Dermis microvascular lymphatic vessel endothelial cell (primary cell): ENCODE results near the gene MPC1L. TPM values are rescaled to one million over a fixed set of nuclear protein-coding genes. Genes with fewer than 3 reads are reported as not detected.
A peak's percentile ranks its signal among the peaks of the same experiment; 100 is the strongest.
"Not testable (repeated sequence)": the region's sequence is repeated elsewhere in the genome, so short reads cannot be mapped to it uniquely, and the experiment has no call there.

Experiments
- DNase-seq, 2 donors: peaks; one replicate each; pipeline versions ENCODE4 v3.0.0 to v3.0.0-alpha.2; 2010; ENCODE audit warnings: low read depth in 2 of 2
- total RNA-seq: library from RNA; depleted of rRNA; stranded (reverse); fragments of >200 nt; gene quantifications from 2 replicates; pipeline ENCODE4 v1.2.1, GENCODE V29; 2014

The MPC1L gene
- not detected in 2 replicates for total RNA-seq

GRCh38 chrX:40623139-40623536 lies at the start of gene MPC1L:
Gene MPC1L, plus strand, starts transcription at chrX:40623428. Its CDS starts 138 bp downstream, at chrX:40623566.
- no peak for DNase-seq

DNA sequence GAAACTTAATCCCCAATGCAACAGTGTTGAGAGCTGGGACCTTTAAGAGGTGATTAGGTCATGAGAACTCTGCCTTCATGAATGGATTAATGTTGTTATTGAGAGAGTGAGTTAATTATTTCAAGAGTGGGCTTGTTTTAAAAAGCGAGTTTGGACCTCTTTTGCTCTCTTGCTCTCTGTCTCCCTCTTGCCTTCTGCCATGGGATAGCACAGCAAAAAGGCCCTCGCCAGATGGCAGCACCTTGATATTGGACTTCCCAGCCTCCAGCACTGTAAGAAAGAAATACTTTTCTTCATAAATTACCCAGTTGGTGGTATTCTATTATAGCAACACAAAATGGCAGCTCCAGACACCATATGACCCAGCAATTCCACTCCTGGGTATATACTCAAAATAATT lies 49.5 kb upstream of the MPC1L start:
- DNase-seq: peak in 1 of 2 donors; percentile 22

- DNase-seq: peak in 1 of 2 donors; percentile 7
Observed at GRCh38 chrX:40575411-40575810, 47.8 kb upstream of the MPC1L start.

GRCh38 chrX:40576291-40576690 lies 46.9 kb upstream of the MPC1L start:
- DNase-seq: no peak

DNA sequence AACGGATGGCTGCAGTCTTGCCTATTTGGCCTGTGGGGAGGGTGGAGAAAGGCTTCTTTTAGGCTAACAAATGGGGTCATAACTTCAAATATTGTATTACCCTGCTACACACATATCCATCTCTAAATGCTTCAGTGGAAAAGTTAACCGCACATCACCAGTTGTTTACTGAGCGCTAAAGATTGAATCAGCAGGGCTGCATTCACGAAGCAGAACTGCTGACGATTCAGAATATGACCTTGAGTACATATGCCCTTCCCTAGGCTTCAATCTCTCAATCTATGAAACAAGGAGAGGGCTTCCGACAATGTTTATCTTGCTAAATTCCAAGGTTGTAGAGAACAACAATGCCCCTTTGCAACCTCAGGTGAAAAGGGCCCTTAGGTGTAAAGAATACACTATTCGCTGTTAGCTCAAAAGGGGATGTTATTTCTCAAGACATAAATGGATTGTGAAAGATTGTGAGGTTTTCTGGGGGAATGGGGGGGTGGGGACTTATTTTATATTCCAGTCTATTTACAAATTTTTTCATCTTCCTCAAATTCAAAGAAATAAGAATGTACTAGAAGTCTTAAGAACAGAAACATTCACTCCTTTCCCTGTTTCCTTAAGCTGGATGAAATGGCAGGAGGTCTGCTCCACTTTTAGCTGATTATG lies 45.1 kb upstream of the MPC1L start:
- DNase-seq: no peak

- DNase-seq: no peak
Observed at GRCh38 chrX:40579141-40579540, 44.1 kb upstream of the MPC1L start.

- DNase-seq: no peak
Observed at GRCh38 chrX:40579900-40580536, 43.2 kb upstream of the MPC1L start.

DNA sequence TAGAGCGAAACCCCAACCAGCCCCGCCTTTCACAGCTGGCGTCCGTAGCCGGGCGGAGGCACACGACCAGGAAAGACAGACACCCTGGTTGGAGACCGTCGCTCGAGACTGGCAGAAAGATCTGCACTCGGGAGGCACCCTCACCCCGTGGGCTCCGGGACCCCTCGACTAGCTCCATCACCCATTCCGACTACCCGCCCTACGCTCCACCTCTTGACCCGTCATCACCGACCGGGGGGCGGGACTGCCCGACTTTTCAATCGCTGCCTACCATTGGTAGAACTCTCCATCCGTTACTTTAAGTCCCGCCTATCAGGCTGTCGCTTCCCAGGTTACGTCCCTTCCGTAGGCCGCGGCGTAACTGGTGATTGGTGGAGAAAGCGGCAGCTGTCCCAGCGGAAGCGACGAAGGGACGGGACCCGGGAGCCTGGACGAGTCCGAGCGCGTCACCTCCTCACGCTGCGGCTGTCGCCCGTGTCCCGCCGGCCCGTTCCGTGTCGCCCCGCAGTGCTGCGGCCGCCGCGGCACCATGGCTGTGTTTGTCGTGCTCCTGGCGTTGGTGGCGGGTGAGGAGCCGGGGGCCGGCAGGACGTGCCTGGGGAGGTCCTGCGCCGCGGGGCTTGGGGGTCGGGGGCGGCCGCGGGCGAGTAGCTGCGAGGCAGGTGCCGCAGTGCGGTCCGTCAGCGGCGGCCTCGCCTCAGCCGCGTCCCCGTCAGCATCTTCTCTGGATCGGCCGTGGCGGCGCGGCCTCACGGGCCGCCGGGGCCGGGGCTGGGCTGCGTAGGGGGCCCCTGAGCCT lies 42.5 kb upstream of the MPC1L start, which contains the start of gene ATP6AP2:
TSS of gene ATP6AP2 (plus strand) at position 434 of the 799 bp plus-strand sequence. CDS start at position 530, 96 bp downstream.
- DNase-seq: peak; percentile 90 to 94

DNA sequence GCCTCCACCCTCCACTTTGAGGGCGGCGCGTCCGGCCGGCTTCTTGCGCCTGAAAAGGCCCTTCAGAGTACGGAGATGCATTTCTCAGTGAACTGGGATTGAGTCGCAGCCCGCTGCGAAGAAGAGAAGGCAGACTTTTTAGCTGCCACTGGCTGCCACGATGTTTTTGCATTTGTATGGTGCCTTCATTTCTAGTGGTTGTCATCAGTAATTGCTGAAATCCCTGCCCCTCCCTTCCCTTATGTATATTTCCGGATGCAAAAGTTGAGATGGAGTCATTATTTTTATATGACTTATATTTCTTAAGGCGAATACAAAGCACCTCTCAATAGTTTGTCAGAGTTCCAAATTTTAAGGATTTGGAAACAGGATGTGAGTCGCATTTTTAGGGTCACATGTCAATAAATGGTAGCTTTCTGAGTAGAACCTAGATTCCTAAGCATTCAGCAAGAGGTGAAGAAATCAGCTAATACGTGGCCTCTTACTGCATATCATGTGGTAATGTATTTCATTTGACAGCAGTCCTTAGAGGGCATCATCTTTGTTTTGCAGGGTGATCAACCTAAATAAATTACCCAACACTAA lies 41.8 kb upstream of the MPC1L start:
- DNase-seq: peak in 1 of 2 donors; percentile 2

- not testable (repeated sequence) for DNase-seq
Observed at GRCh38 chrX:40582178-40582577, 41.0 kb upstream of the MPC1L start.

- no peak for DNase-seq
Observed at GRCh38 chrX:40582811-40583210, 40.4 kb upstream of the MPC1L start.

GRCh38 chrX:40587623-40588022 lies 35.6 kb upstream of the MPC1L start:
- DNase-seq: not testable (repeated sequence)

GRCh38 chrX:40589616-40590321 lies 33.5 kb upstream of the MPC1L start:
- not testable (repeated sequence) for DNase-seq

DNA sequence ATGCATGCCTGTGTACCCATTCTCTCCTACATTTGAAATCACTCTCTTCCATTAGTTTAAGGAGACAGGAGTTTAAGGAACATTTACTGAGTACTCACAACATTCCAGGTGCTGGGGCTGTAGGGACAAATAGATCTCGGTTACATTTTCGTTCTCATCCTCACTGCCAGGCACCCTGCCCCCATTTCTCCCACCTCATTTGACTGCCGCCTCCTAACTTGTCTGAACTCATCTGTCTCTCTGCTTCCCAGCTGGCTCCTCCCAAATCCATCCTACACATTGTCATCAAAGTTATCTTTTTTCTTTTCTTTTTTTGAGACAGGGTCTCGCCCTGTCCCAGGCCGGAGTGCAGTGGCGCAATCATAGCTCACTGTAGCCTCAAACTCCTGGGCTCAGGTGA lies 19.8 kb upstream of the MPC1L start:
- no peak for DNase-seq

DNA sequence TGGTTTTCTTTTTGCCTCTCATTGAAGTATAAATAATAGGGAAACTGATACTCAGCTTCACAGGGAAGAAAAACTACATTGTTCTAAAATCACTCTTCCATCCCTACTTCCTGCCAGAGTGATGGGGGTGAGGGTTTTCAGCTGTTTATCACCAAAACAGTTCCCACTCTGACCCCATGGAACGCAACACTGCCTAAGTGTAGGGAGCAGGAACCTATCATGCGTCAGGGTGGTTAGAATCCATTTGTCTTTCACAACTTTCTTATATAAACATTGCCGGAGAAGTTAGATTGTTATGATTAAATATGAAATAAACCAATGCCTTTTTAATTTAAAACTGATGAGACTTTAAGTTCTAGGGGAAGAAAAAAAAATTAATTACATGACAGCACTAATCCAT lies 15.8 kb upstream of the MPC1L start:
- no peak for DNase-seq

GRCh38 chrX:40612511-40612910 lies 10.7 kb upstream of the MPC1L start:
- no peak for DNase-seq

GRCh38 chrX:40615976-40616375 lies 7.3 kb upstream of the MPC1L start:
- no peak for DNase-seq

GRCh38 chrX:40617566-40617965 lies 5.7 kb upstream of the MPC1L start:
- DNase-seq: no peak

GRCh38 chrX:40622479-40623138 lies 619 bp upstream of the MPC1L start:
- DNase-seq: no peak

- no peak for DNase-seq
Observed at GRCh38 chrX:40623665-40624064, 437 bp downstream of the MPC1L start.

DNA sequence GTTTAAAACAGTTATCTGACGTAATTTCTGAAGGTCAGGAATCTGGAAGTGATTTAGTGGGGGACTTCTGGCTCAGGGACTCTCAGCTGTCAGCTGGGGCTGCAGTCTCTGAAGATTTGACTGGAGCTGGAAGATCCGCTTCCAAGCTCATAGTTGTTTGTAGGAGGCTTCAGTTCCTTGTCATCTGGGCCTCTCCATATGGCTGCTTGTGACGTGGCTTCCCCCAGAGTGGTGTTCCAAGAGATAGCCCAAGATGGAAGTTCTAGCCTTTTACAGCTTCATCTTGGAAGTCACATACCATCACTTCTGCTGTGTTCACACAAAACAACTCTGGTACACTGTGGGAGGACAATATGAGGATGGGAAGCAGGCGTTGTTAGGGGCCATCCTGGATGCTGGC lies 2.1 kb downstream of the MPC1L start:
- DNase-seq: no peak
